IPS-11a (cell line): Measurements from ENCODE around the gene GMPPB.

Experiments used
- H3K4me3 ChIP-seq: one replicate; pipeline ENCODE4 v1.5.1; 2013; ENCODE audit warnings: low read depth, low read length, control low read depth

Gene GMPPB

DNA sequence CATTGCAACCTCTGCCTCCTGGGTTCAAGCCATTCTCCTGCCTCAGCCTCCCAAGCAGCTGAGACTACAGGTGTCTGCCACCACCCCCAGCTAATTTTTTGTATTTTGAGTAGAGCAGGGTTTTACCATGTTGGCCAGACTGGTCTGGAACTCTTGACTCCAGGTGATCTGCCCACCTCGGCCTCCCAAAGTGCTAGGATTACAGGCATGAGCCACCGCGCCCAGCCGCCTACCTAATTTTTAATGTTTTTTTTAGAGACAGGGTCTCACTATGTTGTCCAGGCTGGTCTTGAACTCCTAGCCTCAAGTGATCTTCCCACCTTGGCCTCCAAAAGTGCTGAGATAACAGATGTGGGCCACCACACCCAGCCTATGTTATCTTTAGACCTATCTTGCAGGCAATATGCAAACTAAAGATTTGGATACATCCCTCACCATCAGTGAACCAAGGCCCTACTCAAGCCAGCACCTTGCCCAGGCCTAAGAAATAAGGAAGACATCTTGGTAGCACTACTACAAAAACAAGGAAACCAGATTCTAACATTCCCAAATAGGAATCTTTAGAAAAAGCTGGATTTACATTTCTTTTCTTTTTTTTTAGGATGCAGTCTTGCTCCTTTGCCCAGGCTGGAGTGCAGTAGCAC lies 6.3 kb upstream of the GMPPB start:
- no peak overlapping the region for H3K4me3 ChIP-seq

DNA sequence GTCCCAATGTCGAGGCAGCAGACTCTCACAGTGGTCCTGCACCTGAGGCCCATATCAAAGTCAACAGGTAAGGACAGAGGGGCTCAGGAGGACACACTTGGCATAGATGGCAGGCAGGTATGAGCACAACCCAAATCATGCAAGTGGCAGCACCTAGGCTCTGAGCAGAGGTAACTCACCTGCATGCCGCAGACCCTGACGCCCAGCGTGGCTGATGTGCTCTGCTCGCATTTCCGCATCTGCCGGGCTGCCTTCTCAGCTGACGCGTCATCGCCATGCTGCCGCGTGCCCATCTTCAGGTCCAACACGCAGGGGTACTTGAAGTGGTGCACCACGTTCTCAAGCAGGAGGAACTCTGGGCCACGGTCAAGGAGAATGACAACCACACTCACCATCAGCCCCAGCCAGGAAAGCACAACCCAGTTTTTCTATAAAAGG lies 4.2 kb upstream of the GMPPB start:
- no peak overlapping the region for H3K4me3 ChIP-seq

DNA sequence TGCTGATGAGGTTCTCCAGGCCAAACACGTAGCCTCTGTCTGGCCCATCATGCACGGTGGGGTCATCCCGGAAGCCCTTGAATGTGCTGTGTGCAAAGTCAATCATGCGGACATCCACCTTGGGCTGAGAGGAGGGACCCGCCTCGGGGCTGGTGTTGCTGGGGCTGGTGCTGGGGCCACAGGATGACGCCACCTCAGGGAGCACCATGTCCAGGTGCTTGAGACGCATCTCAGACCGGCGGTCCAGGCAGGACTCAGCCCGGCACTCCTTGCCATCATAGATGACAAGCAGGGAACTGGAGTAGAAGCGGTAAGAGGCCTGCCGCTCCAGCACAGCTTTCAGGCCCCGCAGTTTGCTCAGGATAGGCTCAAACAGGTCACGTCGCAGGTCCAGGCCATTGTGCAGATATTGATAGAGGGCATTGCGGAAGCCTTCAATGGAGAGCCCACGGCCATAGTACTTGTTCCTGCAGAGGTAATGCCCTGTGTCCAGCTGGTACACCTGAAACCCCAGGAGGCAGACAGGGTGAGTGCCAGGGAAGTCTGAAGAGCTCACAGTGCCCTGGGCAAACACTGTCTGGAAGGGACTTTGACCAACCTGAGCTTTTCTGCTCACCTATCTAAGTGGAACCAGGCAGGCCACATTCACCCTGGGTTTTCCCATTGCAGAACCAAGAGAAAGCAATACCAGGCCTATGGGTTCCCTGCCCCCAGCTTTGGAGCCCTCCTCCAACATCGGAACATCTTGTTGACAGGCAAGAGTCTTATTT lies 3.6 kb upstream of the GMPPB start:
- no peak overlapping the region for H3K4me3 ChIP-seq

DNA sequence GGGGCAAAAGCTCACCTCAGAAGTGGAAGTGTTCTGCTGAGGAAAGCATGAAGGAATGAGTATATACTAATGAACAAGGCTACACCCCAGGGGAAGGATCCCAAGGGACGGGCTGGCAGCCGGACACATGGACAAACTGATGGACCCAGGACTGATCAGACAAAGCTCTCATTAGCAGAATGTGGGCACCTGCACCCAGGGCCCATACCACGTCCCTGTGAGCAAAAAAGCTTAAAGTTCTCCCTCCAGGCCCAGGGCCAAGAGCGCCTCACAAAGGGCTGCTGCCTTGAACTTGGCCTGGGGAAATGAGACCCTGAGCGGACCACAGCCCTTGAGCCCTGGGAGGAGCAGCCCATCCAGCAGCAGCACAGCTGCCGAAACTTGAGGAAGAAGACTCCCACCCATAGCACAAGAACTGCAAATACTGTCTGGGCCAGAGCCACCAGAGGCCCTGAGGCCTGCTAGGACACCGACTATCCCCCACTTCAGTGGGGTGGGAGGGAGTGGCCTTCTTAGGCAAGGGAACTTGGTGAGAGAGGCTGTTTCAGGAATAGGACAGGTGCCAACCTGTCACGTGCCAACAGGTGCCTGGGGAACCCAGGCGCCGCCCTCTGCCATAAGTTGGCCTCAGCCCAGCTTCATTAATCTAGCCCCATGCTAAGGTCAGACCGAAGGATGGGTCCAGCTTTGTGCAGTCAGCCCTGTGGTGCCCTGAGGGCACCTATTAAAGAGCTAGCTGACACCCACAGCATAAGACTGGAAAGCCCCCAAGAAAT lies 2.3 kb upstream of the GMPPB start:
- H3K4me3 ChIP-seq: no peak overlapping the region

DNA sequence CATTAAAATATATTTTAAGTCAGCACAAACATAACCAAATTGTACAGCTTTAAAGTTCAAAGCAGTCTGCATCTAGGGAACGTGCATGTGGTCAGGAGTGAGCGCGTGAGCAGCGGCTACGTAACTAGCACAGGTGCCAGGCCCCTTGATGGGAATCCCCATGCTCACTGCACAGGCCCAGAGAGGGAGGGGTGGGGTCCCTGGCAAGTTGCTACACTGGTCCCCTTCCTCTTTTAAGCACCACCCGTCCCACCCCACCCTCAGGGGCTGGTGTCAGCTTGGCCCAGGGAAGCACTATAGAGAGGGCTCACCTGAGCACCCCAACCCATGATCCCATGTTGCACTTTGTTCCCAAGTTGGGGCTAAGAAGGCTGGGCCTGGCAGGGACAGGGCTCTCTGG lies 835 bp upstream of the GMPPB start:
- H3K4me3 ChIP-seq: peak overlapping the region; percentile 99

DNA sequence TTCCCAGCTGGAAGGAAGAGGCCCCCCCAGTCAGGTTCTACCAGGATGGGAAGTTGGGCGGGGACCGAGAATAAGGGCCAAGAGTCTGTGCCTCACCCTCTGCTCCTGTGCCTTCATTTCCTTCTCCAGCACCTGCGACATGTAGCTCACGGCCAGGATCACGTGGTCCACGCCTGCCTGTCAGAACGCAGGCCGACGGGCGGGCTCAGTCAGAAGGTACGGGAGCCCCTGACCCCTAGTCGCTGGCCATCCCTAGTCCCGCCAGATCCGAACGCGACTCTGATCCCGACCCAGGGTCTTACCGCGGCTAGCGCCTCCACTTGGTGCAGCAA lies 489 bp downstream of the GMPPB start:
- peak overlapping the region; percentile 99 for H3K4me3 ChIP-seq

DNA sequence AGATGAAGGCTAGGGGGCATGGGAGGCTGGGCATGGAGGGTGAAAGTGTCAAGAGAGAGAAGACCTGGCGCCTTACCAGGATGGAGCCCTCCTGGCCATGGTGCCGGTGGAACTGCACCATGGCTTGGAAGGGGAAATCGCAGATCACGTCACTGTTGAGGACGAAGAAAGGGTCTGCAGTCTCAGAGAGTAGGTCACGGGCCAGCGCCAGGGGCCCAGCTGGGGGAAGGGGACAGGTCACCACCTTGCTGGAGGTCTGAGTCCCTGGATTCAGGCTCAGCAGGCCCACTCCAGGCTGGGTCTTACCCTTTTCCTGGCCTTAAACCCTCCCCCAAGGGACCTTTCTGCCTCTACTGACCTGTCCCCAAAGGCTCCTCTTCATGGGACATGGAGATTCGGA lies 855 bp downstream of the GMPPB start:
- H3K4me3 ChIP-seq: peak overlapping the region; percentile 99

DNA sequence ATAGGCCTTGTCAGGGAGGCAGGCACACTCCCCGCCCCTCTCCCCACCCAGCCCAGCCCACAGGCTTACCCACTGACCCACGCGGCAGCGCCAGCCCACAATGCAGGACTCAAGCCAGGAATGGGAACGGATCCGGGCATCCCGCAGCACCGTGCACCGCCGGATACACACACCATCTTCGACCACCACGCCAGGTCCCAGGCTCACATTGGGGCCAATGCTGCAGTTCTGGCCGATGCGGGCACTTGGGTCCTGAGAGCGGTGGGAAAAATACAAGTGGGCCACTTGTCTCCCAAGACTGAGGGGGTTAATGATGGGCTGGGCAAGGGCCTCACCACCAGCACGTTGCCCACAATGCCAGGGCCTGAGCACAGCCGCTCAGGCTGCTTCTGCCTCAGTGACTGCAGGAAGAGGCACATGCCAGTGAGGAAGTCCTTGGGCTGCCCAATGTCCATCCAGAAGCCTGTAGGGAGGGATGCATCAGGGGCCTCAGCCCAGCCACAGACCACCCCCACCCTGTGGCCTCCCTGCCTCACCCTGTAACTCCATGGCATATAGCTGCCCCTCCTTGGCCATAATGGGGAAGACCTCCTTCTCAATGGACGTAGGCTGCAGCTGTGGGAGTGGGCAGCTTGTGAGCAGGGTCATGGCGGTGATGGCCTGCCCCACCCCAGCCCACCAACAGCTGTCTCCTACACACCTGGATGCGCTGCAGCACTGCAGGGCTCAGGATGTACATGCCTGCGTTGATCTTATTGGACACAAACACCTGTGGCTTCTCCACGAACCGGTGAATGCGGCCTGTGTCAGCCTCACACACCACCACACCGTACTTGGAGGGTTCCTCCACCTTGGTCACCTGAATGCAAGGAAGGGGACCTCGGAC lies 1.6 kb downstream of the GMPPB start:
- H3K4me3 ChIP-seq: no peak overlapping the region

DNA sequence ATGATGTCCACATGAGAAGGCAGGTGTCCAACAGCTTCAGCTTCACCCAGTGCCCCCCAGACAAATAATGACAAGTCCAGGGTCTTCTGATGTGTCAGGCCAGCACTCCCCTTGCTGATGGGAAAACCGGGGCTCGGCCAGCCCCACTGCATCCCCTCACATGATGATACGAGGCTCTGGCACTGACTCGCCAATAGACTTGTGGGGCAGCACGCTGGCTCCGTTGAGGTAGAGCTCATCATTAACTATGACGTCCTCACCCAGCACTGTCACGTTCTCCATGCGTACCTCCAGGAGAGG lies 2.2 kb downstream of the GMPPB start:
- no peak overlapping the region for H3K4me3 ChIP-seq

DNA sequence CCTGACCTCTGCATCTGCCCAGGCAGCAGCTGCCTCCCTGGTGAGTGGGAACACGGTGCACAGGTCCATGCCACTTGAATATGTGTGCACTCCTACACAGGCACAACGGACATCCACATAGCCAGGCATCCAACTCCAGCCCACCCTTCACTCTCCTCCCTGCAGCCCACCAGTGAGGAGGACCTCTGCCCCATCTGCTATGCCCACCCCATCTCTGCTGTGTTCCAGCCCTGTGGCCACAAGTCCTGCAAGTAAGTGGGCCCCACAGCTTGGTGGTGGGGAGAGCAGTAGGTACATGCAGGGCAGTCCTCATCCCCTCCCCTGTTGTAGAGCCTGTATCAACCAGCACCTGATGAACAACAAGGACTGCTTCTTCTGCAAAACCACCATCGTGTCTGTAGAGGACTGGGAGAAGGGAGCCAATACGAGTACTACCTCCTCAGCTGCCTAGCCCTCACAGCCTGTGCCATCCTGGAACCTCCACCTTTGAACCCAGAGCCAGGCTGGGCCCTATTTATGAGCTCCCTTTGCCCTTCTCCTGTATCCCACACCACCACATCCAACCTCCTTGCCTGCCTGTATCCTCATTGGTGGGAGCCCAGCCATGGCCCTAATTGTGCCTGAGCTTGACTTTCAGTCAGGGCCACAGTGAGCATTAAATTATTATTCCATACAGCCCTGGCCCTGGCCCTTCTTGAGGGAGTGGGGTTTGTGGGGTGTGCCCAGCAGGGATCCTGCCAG lies 2.7 kb downstream of the GMPPB start:
- H3K4me3 ChIP-seq: no peak overlapping the region

DNA sequence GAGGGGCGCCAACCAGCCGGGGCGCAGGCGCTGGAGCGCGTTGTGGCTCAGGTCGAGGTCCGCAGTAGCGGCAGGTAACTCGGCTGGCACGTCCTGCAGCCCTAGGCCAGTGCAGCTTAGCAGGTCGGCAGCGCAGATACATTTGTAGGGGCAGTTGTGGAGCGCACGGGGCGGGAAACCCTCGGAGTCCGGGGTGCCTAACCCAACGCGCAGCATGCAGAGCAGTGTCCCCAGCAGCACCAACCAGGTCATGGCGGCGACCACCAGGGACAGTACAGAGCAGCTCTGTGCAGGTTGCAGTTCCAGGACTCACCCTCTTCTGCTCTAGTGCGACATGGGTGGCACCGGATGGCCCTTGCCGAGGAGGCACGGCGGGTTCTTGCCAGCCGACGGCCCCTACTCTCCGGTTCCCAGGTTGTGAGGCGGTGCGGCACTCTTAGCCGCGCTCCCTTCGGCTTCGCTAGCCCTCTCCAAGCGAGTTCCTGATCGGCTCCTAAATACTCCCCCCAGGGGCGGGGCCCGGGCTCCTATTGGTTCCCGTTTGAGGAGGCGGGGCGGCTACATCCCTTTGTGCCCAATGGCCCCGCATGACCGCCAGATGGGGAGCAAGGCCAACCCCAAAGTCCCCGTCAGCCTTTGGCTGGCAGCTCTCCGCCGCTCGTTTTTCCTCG lies 4.4 kb downstream of the GMPPB start, which contains the start of gene AMIGO3:
TSS of gene AMIGO3 (minus strand) at position 471 of the 671 bp plus-strand sequence. CDS start at position 252, 219 bp downstream.
- peak within 1 kb of the TSS; percentile 70 for H3K4me3 ChIP-seq

DNA sequence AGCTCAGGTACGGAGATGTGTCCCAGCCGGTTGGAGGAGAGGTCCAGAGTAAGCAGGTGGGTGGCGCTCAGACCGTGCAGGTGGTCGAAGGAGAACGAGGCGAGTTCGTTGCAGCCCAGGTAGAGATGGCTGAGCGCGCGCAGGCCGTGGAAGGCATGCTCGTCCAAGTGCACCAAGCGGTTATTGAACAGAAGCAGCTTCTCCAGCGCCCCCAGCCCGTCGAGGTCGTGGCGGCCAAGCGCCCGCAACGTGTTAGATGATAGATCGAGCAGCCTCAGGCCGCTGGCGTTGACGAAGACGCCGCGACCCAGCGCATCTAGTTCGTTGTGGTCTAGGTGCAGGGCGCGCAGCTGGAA lies 4.9 kb downstream of the GMPPB start:
- H3K4me3 ChIP-seq: peak overlapping the region; percentile 70

DNA sequence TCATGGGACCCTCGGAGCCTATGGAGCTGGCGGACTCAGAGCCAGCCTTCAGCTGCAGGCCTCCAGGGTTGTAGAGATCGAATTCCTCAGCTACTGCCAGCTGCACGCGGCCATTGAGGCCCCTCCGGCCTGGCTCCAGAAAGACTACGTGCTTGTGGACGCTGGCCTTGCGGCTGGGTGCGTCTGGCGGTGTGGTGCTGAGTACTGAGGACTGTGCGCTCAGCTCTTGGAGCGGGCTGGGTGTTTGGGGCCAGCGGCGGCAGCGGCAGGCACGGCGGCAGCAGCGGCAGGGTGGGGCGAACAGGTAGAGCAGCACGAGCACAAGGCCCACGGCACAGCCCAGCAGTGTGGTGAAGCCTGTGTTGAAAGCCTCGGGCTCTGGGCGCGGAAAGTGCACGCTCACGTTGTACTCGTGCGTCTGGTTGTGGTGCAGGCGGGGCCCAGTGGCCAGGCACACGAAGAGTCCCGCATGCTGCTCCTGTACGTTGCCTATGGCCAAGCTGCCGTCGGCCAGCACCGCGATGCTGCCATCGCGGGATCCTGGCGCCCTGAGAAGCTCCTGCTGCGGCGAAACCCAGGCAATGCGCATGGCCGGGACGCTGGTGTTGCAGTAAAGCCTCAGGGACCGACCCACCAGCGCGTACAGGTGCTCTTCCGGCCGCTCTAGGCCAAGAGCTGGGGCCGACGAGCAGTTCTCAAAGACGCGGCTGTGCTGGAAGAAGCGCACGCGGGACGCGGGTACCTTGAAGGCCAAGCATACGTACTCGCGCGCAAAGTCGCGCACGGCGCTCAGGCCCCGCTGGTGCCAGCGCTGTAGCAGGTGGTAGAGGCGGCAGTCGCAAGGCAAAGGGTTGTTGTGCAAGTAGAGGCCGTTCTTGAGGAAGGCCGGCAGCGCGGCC lies 5.5 kb downstream of the GMPPB start:
- H3K4me3 ChIP-seq: no peak overlapping the region

DNA sequence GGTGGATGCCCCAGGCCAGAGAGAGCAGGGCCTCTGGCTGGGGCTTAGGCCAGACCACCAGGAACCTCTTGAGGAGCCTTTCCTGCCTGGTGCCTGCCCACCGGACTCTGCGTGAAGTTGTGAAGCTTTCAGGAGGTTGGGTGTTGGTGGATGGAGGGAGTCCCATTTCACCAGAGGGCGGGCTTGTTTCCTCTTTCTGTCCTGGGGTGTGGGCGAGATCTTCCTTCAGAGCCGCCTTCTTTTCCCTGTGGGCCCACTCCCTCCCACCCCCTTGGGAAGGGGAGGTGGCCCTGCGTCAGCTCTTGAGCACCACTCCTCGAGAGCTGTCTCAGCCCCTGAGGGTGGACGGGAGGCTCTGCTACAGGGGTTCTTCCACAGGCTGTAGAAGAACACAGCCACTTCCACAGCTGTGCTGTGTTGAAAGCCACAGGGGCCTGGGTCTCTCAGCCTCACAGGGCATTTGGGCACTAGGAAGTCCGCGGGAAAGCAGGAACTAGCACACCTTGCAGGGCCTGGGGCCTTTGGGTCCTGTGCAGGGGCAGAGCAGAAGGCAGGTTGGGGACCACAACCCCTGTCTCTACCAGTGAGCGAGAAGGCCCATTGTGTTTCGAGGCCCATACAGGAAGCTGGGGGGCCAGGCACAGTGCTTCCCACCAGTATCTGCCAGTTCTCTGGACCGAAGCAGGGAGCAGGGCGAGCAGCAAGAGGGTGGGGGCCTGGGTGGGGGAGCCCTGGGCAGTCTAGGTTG lies 6.4 kb downstream of the GMPPB start:
- H3K4me3 ChIP-seq: no peak overlapping the region

DNA sequence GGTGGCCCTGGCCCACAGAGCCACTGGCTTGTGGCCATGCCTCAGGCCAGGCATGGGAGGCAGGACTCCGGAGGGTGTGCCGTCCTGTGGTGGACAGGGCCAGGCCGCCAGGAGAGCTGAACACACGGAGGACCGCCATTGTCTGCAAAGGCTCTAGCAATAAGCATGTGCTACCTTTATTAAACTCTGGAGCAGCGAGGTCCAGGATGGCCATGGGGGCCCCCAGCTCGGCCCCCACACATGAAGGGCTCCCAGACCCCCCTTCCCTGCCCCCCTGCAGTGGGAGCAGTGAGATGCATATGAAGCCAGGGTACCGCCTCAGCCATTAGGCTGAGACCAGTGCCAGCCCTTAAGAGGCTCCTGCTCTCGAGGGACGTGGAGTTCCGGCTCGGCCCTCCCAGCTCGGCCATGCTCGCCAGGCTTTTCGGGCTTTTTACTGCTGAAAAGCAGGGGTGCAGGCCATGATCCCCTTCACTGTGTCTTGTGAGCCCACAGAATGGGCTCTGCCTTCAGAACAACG lies 7.0 kb downstream of the GMPPB start:
- no peak overlapping the region for H3K4me3 ChIP-seq

DNA sequence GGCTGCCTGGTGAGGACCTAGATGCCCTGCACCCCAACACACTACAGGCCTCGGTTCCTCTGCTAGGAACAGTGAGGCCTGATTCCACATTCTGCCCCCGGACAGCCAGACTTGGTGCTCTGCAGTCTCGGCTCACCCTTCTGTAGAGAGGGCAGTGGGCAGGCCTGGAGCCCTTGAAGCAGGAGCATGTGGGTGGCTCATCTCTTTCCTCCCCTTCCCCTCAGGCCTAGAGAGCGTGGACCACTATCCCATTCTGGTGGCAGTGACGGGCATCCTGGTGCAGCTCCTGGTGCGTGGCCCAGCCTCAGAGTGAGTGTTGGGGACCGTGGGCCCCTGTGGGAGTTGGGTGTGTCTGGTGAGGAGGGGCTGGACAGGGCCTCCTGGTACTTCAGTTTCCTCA lies 7.6 kb downstream of the GMPPB start:
- no peak overlapping the region for H3K4me3 ChIP-seq

DNA sequence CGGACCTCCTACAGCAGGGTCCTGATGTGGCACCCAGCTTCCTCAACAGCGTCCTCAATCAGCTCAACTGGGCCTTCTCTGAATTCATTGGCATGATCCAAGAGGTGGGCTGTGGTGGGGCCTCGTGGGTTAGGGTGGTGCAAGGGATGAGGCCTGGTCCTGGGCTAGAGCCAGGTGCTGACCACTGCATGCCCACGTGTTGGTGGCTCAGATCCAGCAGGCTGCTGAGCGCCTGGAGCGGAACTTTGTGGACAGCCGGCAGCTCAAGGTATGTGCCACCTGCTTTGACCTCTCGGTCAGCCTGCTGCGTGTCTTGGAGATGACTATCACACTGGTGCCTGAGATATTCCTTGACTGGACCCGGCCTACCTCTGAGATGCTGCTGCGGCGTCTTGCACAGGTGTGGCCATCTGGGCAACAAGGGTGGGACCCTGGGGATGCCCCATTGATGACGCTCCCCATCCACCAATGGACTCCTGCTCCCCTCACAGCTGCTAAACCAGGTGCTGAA lies 8.1 kb downstream of the GMPPB start:
- no peak overlapping the region for H3K4me3 ChIP-seq
